A549 (cell line): ENCODE results near the gene ZFHX3.

Experiments
- BHLHE40 ChIP-seq: IDR thresholded peaks from 2 replicates; pipeline ENCODE4 v1.6.1; 2012; ENCODE audit warnings: low read depth, low read length, inconsistent platforms
- CEBPB ChIP-seq, 2 experiments: fragments of >200 bp in 1 of 2; sonication (Bioruptor Twin) in 1 of 2; formaldehyde crosslinking in 1 of 2; IDR thresholded peaks; 2 replicates each; pipeline ENCODE4 v1.6.1; 2012 to 2016
- CTCF ChIP-seq: fragments of >200 bp; sonication (Bioruptor Twin); formaldehyde crosslinking; IDR thresholded peaks from 3 replicates; pipeline ENCODE4 v1.5.1; 2016
- EP300 ChIP-seq, 2 experiments: fragments of >200 bp; sonication (Bioruptor Twin); formaldehyde crosslinking; IDR thresholded peaks; 2 replicates in 1 of 2; 3 replicates in 1 of 2; pipeline ENCODE4 v1.6.1; 2016 to 2017
- ESRRA ChIP-seq: fragments of 150-350 bp; IDR thresholded peaks from 2 replicates; pipeline ENCODE4 v1.6.1; 2014; ENCODE audit warnings: mild to moderate bottlenecking, low read length, borderline replicate concordance
- HDAC2 ChIP-seq: fragments of 200-600 bp; sonication (generic); IDR thresholded peaks from 2 replicates; pipeline ENCODE4 v1.6.1; 2016
- MAFK ChIP-seq: fragments of 450-650 bp; IDR thresholded peaks from 2 replicates; pipeline ENCODE4 v1.6.1; 2014; ENCODE audit not compliant: partially characterized antibody
- MAX ChIP-seq: IDR thresholded peaks from 2 replicates; pipeline ENCODE4 v1.6.1; 2012
- MAZ ChIP-seq: fragments of 150-350 bp; IDR thresholded peaks from 2 replicates; pipeline ENCODE4 v1.6.1; 2014; ENCODE audit warnings: antibody characterized with exemption, low read depth, low read length, borderline replicate concordance
- POLR2A ChIP-seq: IDR thresholded peaks from 2 replicates; pipeline ENCODE4 v1.6.1; 2012; ENCODE audit warnings: mild to moderate bottlenecking, low read length
- ZFP36 ChIP-seq: fragments of 450-650 bp; IDR thresholded peaks from 2 replicates; pipeline ENCODE4 v1.6.1; 2014; ENCODE audit warnings: borderline replicate concordance; ENCODE audit not compliant: partially characterized antibody
- ZSCAN20 ChIP-seq: fragments of 250-450 bp; sonication (Bioruptor Pico); IDR thresholded peaks from 2 replicates; pipeline ENCODE4 v1.8.0; 2022; ENCODE audit warnings: mild to moderate bottlenecking, moderate library complexity
- TF ChIP-seq, protein P1 (sequence below): fragments of >200 bp; sonication (Bioruptor Twin); formaldehyde crosslinking; IDR thresholded peaks from 2 replicates; pipeline ENCODE4 v1.6.1; 2016
- TF ChIP-seq, protein P2 (sequence below): fragments of >200 bp; sonication (Bioruptor Twin); formaldehyde crosslinking; IDR thresholded peaks from 3 replicates; pipeline ENCODE4 v1.6.1; 2016

GRCh38 chr16:72805486-72805885, 242.4 kb downstream of the ZFHX3 start:
- no peak for TF ChIP-seq MAZ
- TF ChIP-seq, protein P1, sequence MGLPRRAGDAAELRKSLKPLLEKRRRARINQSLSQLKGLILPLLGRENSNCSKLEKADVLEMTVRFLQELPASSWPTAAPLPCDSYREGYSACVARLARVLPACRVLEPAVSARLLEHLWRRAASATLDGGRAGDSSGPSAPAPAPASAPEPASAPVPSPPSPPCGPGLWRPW = no peak
- no peak for TF ChIP-seq CTCF
- TF ChIP-seq ESRRA = no peak
- TF ChIP-seq MAFK = no peak
- no peak for TF ChIP-seq POLR2A
- no peak for TF ChIP-seq BHLHE40
- TF ChIP-seq MAX = no peak
- TF ChIP-seq CEBPB (IDR thresholded peaks at IDR 0.05) = no peak
- TF ChIP-seq HDAC2 = no peak
- no peak for TF ChIP-seq EP300 (IDR thresholded peaks at IDR 0.05)
- TF ChIP-seq ZFP36 = no peak
- TF ChIP-seq ZSCAN20 (CRISPR knock-in tag) = no peak
- TF ChIP-seq, protein P2, sequence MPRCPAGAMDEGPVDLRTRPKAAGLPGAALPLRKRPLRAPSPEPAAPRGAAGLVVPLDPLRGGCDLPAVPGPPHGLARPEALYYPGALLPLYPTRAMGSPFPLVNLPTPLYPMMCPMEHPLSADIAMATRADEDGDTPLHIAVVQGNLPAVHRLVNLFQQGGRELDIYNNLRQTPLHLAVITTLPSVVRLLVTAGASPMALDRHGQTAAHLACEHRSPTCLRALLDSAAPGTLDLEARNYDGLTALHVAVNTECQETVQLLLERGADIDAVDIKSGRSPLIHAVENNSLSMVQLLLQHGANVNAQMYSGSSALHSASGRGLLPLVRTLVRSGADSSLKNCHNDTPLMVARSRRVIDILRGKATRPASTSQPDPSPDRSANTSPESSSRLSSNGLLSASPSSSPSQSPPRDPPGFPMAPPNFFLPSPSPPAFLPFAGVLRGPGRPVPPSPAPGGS = no peak
